ENCODE data around the gene GLB1L2. TPM values are rescaled to one million over a fixed set of nuclear protein-coding genes. Genes with fewer than 3 reads are reported as not detected.
"Not testable (repeated sequence)": the region's sequence is repeated elsewhere in the genome, so short reads cannot be mapped to it uniquely, and the experiment has no call there.

The GLB1L2 gene
- total and polyA plus RNA-seq, 2 donors, result 1.5 to 8.1 TPM

DNA sequence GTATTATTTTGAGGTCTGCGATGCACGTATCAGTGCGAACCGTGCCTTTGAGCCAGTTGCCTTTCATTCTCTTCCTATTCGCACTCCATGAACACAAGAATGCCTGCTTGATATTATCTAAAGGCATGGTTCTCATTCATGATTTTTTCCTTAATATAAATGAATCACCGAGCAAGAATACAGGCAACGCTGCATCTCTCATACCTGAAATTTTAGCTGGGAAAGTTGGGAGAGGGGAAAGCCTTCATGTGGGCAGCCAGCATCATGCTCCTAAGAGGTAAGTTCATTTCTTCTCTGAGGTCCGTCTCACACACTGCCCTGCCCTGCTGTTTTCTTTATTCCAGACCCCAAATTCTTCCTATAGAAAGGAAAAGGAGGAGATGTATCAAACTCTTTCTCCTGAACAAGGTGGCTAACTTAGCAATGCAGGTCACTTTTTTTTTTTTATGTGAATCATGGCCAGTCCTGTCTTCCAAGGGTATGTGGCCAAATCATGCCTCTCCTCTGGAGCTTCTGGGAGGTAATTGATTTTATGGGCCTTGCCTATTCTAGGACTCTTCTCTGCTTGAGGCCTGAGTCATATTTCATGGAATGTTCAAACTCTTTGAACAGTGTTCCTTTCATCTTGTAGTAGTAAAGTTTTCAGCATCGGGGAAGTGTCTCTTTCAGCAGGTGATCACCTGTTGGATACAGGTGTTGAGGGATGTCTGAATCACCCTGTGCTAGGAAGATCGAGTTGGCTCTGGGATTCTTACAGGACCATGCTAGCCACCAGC lies 3.2 kb downstream of the GLB1L2 start:
- no peak overlapping the region for H3K4me3 ChIP-seq (ENCODE audit: low read depth, low read length)
- H3K27ac ChIP-seq (ENCODE audit: low read depth), result no peak overlapping the region
- WGBS, result 88% methylated on average over 10 of the region's 10 CpGs

DNA sequence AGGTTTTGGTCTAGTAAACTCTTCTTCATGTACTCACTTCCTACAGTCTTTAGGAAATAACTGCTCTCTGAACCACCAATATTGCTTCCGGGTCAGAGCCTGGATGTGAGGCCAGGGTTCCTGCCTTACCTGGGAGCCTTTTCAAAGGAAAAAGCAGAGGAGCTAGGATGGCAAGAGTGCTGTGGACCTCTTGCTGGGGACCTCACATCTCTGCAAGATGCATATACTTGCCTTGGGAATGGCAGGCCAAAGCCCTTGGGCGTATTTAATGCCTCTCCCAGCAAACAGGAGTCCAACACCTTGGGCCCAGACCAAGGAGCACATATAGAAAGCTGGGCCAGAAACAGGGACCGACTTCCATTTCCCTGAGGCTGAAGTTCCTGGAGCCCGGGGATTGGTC lies 5.3 kb downstream of the GLB1L2 start:
- no peaks in the 10 kb centered on the region for H3K4me1 ChIP-seq (ENCODE audit: insufficient read depth)
- H3K4me3 ChIP-seq (ENCODE audit: low read depth, low read length), result no peak overlapping the region
- 91% methylated on average over 4 of the region's 4 CpGs for WGBS
- H3K36me3 ChIP-seq (ENCODE audit: insufficient read depth), result no peaks in the 10 kb centered on the region
- no peak overlapping the region for H3K27ac ChIP-seq (ENCODE audit: low read depth)
- no peak for DNase-seq (ENCODE audit: extremely low spot score)

More for the DNA sequence above, 3.2 kb downstream of the GLB1L2 start:
- no peaks in the 10 kb centered on the region for H3K4me1 ChIP-seq (ENCODE audit: insufficient read depth)
- no peaks in the 10 kb centered on the region for H3K36me3 ChIP-seq (ENCODE audit: insufficient read depth)
- no peak for DNase-seq (ENCODE audit: extremely low spot score)

DNA sequence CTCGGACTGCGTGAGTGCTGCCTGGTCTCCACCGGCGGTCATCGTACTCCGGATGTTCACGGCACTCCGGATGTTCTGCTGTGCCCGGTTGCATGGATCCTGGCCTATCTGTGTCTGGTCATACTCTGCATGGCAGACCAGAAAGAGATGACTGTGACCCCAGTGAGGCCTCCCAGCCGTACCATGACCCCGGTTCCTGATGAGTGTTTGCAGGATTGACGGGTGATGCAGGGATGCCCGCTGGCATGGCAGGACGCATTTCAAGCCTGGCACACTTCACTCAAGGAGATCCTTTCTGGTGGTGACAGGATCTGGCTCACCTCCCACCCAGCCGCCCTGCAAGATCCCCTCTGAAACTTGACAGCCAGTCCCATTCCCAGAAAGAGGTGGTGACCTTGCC lies 6.3 kb downstream of the GLB1L2 start:
- Histone ChIP-seq H3K4me1 (ENCODE audit: insufficient read depth) (no peaks in the 10 kb centered on the region), H3K27ac (ENCODE audit: low read depth) (no peak overlapping the region), H3K36me3 (ENCODE audit: insufficient read depth) (no peaks in the 10 kb centered on the region), H3K4me3 (ENCODE audit: low read depth, low read length) (no peak overlapping the region)
- 96% methylated on average over 15 of the region's 15 CpGs for WGBS
- no peak for DNase-seq (ENCODE audit: extremely low spot score)

DNA sequence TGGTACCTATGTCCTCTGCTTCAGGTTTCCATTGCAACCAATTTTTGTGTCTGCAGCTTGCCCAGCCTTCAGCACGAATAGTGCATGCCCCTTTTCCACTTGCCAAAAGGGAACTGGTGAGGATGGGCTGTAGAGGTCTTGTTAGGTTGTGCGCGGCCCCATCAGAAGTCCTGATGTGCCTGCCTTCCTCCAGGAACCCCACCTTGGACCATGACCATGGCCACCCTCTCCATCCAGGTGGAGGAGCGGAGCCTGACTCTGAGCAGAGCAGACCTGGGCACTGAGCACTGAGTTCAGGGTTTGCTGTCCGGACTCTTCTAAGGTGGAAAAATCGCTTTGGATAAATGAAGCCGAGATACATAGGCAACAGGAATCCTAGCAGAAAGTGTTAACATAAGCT lies 6.9 kb downstream of the GLB1L2 start:
- no peak overlapping the region for H3K4me3 ChIP-seq (ENCODE audit: low read depth, low read length)
- no peak for DNase-seq (ENCODE audit: extremely low spot score)
- 92% methylated on average over 7 of the region's 7 CpGs for WGBS
- H3K27ac ChIP-seq (ENCODE audit: low read depth), result no peak overlapping the region
- no peaks in the 10 kb centered on the region for H3K36me3 ChIP-seq (ENCODE audit: insufficient read depth)
- no peaks in the 10 kb centered on the region for H3K4me1 ChIP-seq (ENCODE audit: insufficient read depth)

DNA sequence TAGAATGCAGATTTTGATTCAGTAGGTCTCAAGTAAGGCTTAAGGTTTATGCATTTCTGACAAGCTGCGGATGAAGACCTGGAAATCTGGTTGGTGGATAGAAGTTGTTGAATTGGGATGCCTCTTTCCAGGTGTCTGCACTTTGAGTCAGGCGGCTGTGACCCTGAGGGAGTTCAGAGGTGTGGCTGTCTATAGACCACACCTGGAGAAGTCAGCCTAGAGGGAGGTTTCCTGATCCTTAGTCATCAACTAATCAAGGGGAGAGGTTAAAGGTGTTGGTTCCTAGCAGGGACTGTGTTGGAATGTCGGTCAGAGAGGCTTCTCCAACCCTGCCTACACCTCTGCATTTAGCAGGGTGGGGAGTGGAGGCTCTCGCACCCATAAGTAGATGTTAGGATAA lies 8.0 kb downstream of the GLB1L2 start:
- H3K4me3 ChIP-seq (ENCODE audit: low read depth, low read length), result no peak overlapping the region
- 85% methylated on average over 4 of the region's 4 CpGs for WGBS
- no peaks in the 10 kb centered on the region for H3K36me3 ChIP-seq (ENCODE audit: insufficient read depth)

DNA sequence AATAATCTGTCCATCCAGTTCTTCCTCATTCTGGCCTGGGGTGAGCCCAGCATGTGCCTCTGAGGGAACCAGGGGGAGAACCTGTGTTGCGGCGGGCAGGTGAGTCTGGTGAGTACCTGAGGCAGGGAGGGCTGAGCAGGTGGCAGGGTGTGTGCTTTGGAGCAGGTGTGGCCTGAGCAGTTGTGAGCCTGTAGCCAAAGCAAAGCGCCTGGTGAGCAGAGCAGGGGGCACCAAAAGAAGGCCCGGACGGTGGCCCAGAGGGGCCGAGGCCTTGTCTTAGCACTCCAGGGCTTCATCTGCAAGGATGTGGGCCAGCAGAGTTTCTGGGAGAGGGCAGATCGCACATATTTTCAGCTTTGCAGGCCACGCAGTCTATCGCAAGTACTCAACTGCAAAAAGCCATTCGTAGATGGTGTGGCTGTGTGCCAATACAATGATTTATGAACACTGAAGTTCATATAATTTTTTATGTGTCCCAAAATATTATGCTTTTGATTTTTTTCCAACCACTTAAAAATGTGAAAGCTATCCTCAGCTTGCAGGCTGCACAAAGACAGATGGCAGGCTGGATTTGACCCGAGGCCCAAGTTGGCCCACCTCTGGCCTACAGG lies 8.7 kb downstream of the GLB1L2 start:
- Histone ChIP-seq H3K27ac (ENCODE audit: low read depth) (no peak overlapping the region), H3K4me1 (ENCODE audit: insufficient read depth) (no peaks in the 10 kb centered on the region), H3K4me3 (ENCODE audit: low read depth, low read length) (no peak overlapping the region), H3K36me3 (ENCODE audit: insufficient read depth) (no peaks in the 10 kb centered on the region)
- WGBS, result 76% methylated on average over 11 of the region's 11 CpGs
- DNase-seq (ENCODE audit: extremely low spot score), result no peak

More for the DNA sequence above, 8.0 kb downstream of the GLB1L2 start:
- no peak overlapping the region for H3K27ac ChIP-seq (ENCODE audit: low read depth)
- H3K4me1 ChIP-seq (ENCODE audit: insufficient read depth), result no peaks in the 10 kb centered on the region
- no peak for DNase-seq (ENCODE audit: extremely low spot score)

DNA sequence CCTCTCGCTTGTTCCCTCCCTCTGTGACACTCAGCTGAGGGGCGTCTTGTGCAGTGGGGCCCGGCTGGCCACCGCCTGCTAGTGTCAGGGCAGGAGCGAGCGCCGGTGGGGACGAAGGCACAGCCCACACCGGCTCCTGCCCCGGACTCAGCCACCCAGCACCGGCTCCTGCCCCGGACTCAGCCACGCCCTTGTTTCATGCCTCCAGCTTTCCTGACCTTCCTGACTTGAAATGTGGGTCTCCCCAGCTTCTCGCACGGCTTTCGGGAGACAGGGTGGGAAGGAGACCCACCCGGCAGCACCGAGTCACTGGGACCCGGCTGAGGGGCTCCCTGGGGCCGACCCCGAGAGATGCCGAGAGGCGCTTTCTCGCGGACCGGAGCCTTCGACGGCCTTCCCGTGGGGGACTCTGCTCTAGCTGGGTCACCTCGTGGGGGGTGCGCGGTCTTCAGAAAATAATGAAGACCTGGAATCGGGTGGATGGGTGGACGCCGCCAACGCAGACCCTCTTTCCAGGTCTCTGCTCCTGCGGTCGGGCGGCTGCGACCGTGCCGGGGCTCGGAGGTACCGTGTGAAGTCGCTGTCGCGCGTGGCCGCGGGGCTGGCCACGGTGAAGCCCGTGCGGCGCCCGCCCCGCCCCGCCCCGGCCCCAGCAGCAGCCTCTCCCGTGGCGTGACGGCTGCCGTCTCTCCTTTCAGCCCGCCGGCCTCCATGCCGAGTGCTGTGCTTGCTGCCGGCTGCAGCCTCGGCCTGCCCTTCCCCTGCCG lies 10.2 kb downstream of the GLB1L2 start:
- DNase-seq (ENCODE audit: extremely low spot score), result no peak
- H3K4me1 ChIP-seq (ENCODE audit: insufficient read depth), result no peaks in the 10 kb centered on the region
- WGBS, result 92% methylated on average over 68 of the region's 68 CpGs
- no peaks in the 10 kb centered on the region for H3K36me3 ChIP-seq (ENCODE audit: insufficient read depth)
- no peak overlapping the region for H3K27ac ChIP-seq (ENCODE audit: low read depth)
- no peak overlapping the region for H3K4me3 ChIP-seq (ENCODE audit: low read depth, low read length)

DNA sequence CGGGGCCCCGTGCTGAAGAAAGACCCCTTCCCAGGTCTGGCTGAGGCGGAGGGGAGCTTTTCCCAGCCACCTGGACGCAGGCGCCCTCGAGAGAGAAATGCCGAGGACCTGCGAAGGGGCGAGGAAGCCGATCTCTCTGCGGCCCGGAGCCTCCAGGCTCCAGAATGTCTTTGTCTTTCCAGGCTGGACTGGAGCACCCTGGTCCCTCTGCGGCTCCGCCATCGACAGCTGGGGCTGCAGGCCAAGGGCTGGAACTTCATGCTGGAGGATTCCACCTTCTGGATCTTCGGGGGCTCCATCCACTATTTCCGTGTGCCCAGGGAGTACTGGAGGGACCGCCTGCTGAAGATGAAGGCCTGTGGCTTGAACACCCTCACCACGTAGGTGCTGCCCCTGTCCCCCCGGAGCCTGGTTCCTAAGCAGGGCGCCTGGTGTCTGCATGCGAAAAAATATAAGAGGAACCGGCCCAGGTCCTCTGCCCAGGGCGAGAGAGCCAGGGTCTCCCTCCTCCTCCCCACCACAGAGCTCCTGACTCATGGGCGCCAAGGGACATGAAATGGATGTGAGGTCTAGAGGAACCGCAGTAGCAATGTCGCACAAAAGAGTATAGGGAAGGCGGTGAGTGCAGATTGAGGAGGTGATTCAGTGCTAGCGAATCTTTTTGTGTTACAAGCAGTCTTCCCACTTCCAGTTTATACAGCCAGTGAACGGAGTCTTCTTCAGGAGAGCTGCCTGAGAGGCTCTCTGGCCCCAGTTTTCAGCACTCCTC lies 11.0 kb downstream of the GLB1L2 start:
- no peaks in the 10 kb centered on the region for H3K4me1 ChIP-seq (ENCODE audit: insufficient read depth)
- H3K27ac ChIP-seq (ENCODE audit: low read depth), result no peak overlapping the region
- H3K36me3 ChIP-seq (ENCODE audit: insufficient read depth), result no peaks in the 10 kb centered on the region
- 91% methylated on average over 30 of the region's 30 CpGs for WGBS
- no peak for DNase-seq (ENCODE audit: extremely low spot score)
- no peak overlapping the region for H3K4me3 ChIP-seq (ENCODE audit: low read depth, low read length)

DNA sequence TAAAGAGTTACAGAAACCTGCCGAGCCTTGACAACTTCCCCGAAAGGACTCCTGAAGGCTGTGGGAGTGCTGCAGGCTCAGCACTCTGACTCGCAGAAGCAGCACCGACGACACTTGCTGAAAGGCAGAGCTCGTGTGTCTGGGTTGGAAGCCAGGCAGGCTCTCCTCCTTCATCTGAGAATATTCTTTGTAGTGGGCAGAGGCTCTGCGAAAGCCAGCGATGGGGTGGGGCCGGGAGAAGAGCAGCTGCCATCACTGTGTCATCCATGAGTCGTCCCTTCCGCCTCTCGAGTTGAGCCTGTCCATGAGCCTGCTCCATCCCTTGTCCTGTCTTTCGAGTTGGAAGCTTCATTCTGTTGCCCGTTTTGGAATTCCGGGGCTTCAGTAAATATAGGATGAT lies 11.9 kb downstream of the GLB1L2 start:
- 81% methylated on average over 15 of the region's 15 CpGs for WGBS
- Histone ChIP-seq H3K27ac (ENCODE audit: low read depth) (no peak overlapping the region), H3K4me3 (ENCODE audit: low read depth, low read length) (no peak overlapping the region), H3K4me1 (ENCODE audit: insufficient read depth) (no peaks in the 10 kb centered on the region), H3K36me3 (ENCODE audit: insufficient read depth) (no peaks in the 10 kb centered on the region)
- DNase-seq (ENCODE audit: extremely low spot score), result no peak

DNA sequence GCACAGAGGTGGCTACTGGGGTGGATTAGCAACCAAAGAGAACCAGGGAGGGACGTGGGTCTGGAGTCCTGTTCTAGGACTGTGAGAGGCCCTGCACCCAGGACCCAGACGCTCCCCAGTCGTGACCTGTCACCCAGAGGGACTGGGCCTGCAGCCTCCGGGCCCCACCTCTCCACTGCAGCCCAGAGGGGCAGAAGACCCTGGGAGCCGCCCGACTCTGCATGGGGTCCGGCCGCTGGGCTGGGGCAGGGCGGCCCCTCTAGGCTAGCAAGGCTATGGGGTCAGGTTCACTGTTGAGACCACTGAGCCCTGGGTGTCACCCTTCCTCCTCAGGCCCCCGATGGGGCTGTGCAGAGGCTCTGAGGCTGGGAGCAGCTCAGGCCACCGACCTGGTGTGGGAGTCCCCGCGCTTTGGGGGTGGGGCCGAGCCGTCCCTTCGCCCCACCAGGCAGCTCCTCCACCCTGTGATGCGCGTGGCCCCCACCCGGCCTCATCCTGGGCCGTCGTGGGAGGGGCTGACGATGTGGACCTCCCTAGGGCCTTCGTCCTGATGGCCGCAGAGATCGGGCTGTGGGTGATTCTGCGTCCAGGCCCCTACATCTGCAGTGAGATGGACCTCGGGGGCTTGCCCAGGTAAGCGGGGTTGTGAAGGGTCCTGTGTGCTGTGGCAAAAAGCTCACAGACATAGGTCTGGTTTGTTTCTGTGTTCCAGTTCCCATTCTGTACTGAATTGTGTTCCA lies 12.9 kb downstream of the GLB1L2 start:
- WGBS, result 84% methylated on average over 27 of the region's 28 CpGs
- not testable (repeated sequence) for H3K4me1 ChIP-seq (ENCODE audit: insufficient read depth)

DNA sequence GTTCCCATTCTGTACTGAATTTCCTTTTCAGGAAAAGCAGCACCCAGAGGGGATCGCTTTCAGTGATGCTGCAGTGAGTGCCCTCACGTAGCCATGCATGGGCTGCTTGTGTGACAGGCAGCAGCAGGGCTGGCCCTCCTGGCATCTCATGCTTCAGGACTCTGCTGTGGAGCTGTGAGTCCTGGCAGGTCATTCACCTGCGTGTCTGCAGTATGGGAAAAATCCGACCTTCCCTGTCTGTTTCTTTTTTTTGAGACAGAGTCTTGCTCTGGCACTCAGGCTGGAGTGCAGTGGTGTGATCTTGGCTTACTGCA lies 13.4 kb downstream of the GLB1L2 start:
- WGBS, result 90% methylated on average over 4 of the region's 4 CpGs

More for the DNA sequence above, 12.9 kb downstream of the GLB1L2 start:
- not testable (repeated sequence) for H3K36me3 ChIP-seq (ENCODE audit: insufficient read depth); H3K27ac ChIP-seq (ENCODE audit: low read depth); DNase-seq (ENCODE audit: extremely low spot score); H3K4me3 ChIP-seq (ENCODE audit: low read depth, low read length)

DNA sequence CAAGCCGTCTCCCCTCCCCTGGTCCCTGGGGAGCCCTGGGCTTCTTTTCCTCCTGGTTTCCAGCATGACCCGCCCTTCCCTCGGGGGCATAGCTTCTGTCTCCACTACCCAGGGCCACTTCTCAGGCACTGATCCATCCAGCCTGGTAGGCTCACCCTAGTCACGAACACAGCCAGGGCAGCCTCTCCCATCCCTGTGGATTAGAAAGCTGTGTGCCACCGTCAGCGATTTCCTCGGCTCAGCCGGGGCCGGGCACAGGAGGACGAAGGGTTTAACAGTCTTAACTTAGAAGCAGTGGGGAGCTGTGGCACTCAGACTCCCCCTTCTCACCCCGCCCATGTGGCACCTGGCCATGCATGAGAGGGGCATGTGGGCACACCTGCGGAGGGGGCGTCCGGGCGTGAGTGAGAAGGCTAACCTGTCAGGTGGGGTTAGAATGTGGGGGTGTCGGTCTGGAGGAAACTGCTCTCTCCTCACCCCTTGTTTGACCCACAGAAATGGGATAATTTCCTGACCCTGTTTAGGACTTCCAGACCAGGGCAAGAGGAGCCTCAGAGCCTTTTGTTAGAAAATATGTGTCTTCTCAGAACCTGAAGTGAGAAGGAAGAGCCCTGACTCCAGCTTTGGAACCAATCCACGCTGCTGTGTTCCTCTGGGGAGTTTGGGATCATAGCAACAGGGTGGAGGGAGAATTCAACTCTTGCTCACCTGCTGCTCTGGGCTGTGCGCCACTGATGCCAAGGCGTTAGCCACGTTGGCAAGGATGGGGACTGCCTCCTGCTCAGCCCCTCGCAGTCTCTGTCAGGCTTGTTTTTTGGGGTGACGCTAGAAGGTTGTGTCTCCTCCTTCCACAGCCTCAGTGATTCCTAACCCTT lies 14.6 kb downstream of the GLB1L2 start:
- Histone ChIP-seq H3K4me1 (ENCODE audit: insufficient read depth) (no peaks in the 10 kb centered on the region), H3K36me3 (ENCODE audit: insufficient read depth) (no peaks in the 10 kb centered on the region), H3K4me3 (ENCODE audit: low read depth, low read length) (no peak overlapping the region), H3K27ac (ENCODE audit: low read depth) (no peak overlapping the region)
- DNase-seq (ENCODE audit: extremely low spot score), result no peak
- 82% methylated on average over 22 of the region's 22 CpGs for WGBS

More for the DNA sequence above, 13.4 kb downstream of the GLB1L2 start:
- DNase-seq (ENCODE audit: extremely low spot score), result no peak
- H3K27ac ChIP-seq (ENCODE audit: low read depth), result no peak overlapping the region
- H3K4me1 ChIP-seq (ENCODE audit: insufficient read depth), result no peaks in the 10 kb centered on the region
- no peaks in the 10 kb centered on the region for H3K36me3 ChIP-seq (ENCODE audit: insufficient read depth)
- H3K4me3 ChIP-seq (ENCODE audit: low read depth, low read length), result no peak overlapping the region

Data from urinary bladder (tissue), 4 donors.